ENCODE results near the gene NOL8.

NOL8 gene

DNA sequence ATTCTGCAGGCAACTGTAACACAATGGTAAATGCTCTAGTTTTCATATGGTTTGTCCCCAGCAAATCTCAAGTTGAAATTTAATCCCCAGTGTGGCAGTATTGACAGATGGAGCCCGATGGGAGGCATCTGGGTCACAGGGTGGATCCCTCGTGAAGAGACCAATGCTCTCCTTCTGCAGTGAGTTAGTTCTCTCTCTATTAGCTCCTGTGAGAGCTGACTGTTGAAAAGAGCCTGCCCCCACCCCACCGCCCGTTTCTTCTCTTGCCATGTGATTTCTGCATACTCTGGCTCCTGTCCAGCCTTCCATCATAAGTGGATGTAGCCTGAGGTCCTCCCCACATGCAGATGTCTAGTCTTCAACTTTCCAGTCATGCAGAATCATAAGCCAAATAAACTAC is 58.7 kb downstream of the NOL8 start:
- no peak for DNase-seq (ENCODE audit: low read depth in 2 of 2)

DNA sequence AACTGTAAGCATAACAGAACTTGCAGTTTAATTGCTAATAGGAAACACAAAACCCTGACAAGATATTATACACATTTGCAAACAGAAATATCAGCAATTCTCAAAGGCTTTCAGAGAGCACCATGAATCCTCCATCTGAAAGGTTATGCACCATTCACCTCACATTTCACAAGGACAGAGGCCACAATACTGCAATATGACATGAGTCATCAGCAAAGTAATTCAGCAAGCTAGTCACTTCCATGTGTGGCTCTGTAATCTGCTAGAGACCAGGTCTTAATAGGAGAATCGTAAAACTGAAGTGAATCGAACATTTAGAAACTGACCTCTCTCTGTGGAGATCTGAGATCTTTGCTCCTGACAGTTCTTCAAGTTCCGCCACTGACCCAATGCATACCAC is 60.0 kb downstream of the NOL8 start:
- DNase-seq (ENCODE audit: low read depth in 2 of 2): no peak

DNA sequence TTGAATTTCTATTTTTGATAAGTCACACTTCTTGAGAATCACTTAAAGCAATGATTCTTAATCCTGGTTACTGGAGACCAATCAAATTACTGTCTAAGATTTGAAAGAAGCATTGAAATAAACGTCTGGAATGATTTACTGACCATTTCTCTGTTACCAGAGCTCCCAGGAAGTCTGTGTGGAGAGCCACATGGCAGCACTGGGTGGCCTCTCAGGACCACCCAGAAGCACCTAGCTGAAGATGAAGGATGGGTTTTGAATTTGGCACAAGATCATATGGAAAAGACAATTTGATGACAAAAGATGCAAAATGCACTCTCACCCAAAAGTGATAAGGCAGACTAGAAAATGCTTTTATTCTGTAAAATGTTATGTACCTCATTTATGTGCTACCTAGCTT is 62.0 kb downstream of the NOL8 start:
- no peak for DNase-seq (ENCODE audit: low read depth in 2 of 2)

DNA sequence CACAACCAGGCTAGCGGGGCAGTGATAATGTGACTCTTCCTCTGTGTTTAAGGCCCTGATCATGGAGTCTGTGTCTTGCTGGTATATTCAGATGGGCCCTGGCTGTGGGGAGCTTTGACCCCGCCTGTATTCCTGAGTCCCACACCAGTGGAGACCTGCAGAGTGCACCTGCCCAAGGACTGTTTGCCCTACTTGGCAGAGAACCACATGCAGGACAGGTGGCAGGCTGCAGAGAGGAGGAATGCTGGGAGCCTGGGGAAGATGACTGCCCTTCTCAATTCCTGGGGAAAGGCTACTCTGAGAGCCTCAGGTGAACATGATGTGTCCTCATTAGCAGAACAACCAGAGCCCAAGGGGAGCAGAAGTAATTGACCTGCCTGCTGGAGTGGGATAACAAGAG is 67.8 kb downstream of the NOL8 start:
- DNase-seq (ENCODE audit: low read depth in 2 of 2): no peak

DNA sequence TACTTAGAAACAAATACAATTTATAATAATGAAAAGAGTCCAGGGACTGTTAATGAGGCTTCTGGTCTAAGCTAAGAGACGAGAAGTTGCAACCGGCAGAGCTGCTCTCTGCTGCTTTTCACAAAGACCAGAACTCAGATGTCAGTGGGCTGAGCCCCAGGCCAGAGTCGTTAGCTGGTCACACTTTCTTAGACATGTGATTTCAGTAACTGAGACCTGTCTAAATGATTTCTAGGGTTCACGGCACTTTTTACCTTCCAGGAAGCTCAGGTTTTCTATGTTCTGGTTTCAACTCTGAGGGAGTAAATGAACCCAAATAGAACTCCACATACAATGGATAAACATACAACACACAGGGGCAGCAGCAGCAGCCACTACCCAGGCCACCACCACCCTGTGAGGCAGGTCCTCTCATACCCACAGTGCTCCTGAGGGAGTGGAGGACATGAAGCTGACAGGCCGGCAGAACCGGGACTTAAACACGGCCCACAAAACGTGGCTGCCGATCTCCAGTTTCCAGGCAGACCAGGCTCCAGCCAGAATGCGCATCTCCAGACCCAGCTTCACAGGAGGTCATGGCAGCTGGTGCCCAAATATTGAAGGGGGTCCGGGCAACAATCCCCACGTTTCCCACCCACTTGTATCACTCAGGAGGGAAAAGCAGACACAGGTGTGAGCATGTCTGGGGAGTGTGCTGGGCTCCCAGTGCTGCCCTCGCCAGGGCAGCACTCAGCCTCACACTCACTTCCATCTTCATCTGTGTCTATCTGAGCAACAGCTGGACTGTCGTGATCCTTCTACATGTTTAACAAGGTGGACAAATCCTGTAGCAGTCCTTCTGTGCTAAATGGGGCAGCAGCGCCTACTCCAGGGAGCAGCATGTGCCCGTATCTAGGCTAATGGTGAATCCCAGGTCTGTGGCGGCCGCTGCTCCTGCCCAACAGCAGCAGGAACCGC is 70.5 kb downstream of the NOL8 start:
- no peak for DNase-seq (ENCODE audit: low read depth in 2 of 2)

DNA sequence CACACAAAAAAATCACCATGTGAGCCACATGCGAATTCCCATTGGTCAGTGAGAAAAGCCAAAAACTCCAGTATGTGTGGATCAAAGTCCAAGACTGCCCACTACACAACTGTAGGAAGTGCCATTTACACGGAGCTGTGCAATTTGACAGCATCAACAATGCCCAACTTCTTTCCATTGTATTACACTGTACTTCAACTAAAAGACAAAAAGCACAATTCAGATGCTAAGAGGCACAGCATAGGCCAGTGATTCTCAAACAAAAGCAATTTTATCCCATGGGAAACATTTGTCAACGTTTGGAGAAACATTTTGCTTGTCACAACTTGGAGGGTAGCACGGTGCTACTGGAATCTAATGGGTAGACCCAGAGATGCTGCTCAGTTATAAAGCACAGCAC is 71.5 kb downstream of the NOL8 start:
- DNase-seq (ENCODE audit: low read depth in 2 of 2): no peak

DNA sequence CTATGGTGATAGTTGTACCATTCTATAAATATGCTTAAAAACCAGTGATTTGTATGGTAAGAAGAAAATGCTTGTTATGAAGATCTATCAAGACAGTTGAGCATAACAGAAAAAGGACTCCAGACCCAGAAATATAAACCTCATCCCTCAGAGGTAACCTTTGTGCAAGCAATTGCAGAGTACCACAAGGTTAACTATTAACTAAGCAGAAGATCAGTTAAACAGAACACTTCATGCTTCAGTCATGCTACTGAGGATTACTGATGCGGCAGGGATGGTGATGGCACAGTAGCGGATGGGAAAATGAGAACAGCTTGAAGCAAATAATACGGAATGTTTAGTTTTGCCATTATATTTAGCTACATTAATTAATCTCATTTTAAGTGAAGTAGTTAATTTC is 77.2 kb downstream of the NOL8 start:
- DNase-seq (ENCODE audit: low read depth in 2 of 2): no peak

Data from stimulated activated CD4-positive, alpha-beta T cell treated with anti-CD3 and anti-CD28 coated beads, Interleukin-12 subunit alpha, Interleukin-12 subunit beta, amount 100 ng/mL, for 24 hours (primary cell).